Stimulated activated CD8-positive, alpha-beta memory T cell treated with anti-CD3 and anti-CD28 coated beads, Interleukin-12 subunit alpha, Interleukin-12 subunit beta, amount 100 ng/mL, for 1 hour (primary cell): ENCODE data around the gene KRTAP5-8.
"Not testable (repeated sequence)": the region's sequence is repeated elsewhere in the genome, so short reads cannot be mapped to it uniquely, and the experiment has no call there.

ENCODE experiments used
- DNase-seq: peaks from one replicate; pipeline ENCODE4 v3.0.0-alpha.2; 2020; ENCODE audit warnings: low read depth

The KRTAP5-8 gene

GRCh38 chr11:71537977-71538665 lies at the start of gene KRTAP5-8:
Gene KRTAP5-8 (plus strand): TSS chr11:71538025. CDS start chr11:71538056, 31 bp downstream.
- DNase-seq: not testable (repeated sequence)

- DNase-seq: no peak
These were observed 49.0 kb upstream of the KRTAP5-8 start for GRCh38 chr11:71488681-71489270.

GRCh38 chr11:71489311-71490043 lies 48.3 kb upstream of the KRTAP5-8 start:
- no peak for DNase-seq

GRCh38 chr11:71490044-71490730 lies 47.6 kb upstream of the KRTAP5-8 start:
- DNase-seq: no peak

- DNase-seq: no peak
These were observed 47.0 kb upstream of the KRTAP5-8 start for GRCh38 chr11:71490731-71491390.

GRCh38 chr11:71491531-71491930 lies 46.3 kb upstream of the KRTAP5-8 start:
- no peak for DNase-seq

- DNase-seq: no peak
These were observed 45.9 kb upstream of the KRTAP5-8 start for GRCh38 chr11:71491940-71492339.

GRCh38 chr11:71495286-71496230 lies 42.3 kb upstream of the KRTAP5-8 start:
- DNase-seq: no peak

- no peak for DNase-seq
These were observed 41.4 kb upstream of the KRTAP5-8 start for GRCh38 chr11:71496421-71496820.

GRCh38 chr11:71498091-71498490 lies 39.7 kb upstream of the KRTAP5-8 start:
- DNase-seq: no peak

GRCh38 chr11:71499125-71499524 lies 38.7 kb upstream of the KRTAP5-8 start:
- no peak for DNase-seq

GRCh38 chr11:71499546-71499945 lies 38.3 kb upstream of the KRTAP5-8 start:
- DNase-seq: no peak

GRCh38 chr11:71500601-71501021 lies 37.2 kb upstream of the KRTAP5-8 start:
- no peak for DNase-seq

GRCh38 chr11:71501071-71501985 lies 36.5 kb upstream of the KRTAP5-8 start:
- DNase-seq: no peak

- no peak for DNase-seq
These were observed 35.8 kb upstream of the KRTAP5-8 start for GRCh38 chr11:71502026-71502425.

- DNase-seq: no peak
These were observed 34.9 kb upstream of the KRTAP5-8 start for GRCh38 chr11:71502871-71503435.

GRCh38 chr11:71504531-71504930 lies 33.3 kb upstream of the KRTAP5-8 start:
- no peak for DNase-seq

- no peak for DNase-seq
These were observed 32.8 kb upstream of the KRTAP5-8 start for GRCh38 chr11:71505001-71505400.

GRCh38 chr11:71505781-71506180 lies 32.0 kb upstream of the KRTAP5-8 start:
- no peak for DNase-seq
